Daoy (cell line): ENCODE measurements around the gene PKP4. TPM values are rescaled to one million over a fixed set of nuclear protein-coding genes. Genes with fewer than 3 reads are reported as not detected.

Experiments used
- DNase-seq: peaks from one replicate; pipeline ENCODE4 v3.0.0-alpha.2; 2015; ENCODE audit warnings: low read depth
- total RNA-seq: library from RNA; depleted of rRNA; stranded (reverse); fragments of >200 nt; shearing (Covaris generic); gene quantifications from 2 replicates; pipeline ENCODE4 v1.2.3, GENCODE V29; 2014

The PKP4 gene
- total RNA-seq, 1 experiment from 2014 or later: 27.6 TPM

DNA sequence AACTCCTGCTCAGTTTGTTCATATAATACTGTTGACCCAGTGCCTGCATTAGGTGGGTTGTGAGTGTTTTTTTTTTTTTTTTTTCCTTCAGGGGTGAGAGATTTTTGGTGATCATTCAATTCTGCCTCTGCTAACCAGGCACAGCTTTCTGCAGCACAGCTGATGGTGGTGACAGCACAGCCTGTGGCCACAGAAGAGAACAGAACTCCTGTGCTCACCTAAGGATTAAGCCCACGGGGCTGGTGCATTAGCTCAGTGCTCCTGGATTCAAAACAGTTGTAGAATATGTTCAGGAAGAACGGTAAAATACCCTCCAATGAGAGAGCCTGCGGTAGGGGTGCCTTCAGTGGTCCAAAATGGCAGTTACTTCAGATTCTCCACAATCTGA is 42.0 kb downstream of the PKP4 start:
- DNase-seq: no peak

DNA sequence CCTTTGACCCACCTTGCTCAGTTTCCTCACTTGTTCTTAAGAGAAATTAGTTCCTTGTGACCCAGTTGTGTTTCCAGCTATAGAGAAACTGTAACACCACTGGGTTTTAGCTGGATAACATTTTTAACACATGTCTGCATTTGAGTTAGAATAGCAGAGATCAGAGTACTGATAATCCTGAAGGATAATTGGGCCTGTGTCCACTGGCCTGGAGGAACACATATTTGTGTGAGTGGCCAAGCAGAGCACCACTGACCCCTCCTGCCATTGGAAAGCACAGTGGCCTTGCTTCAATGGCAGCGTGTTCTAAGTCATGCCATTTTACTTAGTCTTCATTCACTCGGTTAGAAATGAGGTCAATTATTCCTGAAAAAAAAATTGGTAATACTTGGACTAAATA is 42.6 kb downstream of the PKP4 start:
- no peak for DNase-seq

DNA sequence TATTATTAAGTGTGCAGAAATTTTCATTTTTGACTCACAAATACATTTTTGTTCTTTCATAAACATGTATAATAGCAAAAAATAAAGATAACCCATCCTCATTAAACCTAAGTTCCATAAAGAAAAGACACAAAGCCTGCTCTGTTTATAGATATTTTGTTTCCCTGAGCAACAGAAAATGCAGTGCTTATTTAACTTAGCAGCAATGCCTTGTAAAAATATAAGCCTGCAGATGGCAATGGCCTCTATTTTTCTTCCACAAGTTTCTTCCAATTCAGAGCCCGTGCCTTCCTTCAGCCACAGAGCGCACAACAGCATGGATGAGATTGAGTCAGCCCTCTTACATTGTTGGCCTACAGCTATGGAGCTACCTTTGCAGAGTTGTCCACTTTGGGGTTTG is 43.6 kb downstream of the PKP4 start:
- no peak for DNase-seq

DNA sequence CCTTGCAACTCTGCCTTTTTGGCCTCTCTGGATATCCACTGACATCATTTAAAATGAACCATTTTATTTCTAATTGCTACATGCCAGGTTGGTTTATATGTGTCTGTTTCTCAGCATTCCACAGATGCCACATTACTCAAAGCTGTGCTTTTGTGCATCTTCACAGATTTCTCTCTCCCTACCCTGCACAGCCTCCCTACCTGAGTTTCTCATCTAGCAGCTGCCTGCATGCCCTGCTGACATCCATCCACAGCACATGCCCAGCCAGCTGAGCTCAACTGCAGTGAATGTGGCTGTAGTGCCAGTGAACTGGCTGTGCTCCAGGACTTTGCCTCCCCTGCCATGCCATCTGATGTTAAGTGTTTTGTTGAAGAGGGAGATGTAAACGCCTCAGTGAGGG is 44.5 kb downstream of the PKP4 start:
- DNase-seq: no peak

DNA sequence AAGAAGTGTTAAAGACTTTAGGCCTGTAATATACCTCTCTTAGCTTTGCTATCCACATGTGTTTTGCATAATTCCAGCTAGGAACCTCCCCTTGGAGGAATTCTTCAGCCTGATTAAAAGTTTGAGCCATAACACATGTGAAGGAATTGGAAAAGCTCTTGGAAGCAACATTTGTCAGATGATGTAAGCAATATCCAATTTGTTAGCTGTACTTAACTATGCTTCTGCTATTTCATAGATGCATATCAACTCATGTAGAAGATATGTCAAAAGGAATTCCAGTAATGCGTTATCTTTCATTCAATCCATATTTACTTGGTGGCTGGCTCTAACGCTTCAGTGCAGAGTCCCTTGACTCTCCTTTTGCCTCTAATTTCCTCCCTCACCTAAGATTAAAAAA is 46.2 kb downstream of the PKP4 start:
- DNase-seq: no peak

DNA sequence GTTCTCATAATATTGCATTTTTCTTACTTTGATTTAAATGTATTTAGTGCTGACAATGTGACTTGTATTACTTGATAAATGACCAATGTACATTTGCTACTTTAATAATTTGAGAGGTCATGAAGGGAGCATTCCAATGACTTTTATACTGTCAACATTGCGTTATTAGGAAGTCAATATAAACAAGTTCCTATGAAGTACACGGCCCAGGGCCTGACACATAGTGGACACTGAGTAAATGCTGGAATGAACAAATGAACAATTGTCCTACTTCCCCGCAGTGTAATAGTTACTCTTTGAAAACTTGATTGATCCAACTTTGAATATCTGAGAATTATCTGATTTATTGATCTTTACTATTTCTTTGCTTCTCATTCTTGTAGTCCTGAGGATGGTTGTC is 47.3 kb downstream of the PKP4 start:
- no peak for DNase-seq

DNA sequence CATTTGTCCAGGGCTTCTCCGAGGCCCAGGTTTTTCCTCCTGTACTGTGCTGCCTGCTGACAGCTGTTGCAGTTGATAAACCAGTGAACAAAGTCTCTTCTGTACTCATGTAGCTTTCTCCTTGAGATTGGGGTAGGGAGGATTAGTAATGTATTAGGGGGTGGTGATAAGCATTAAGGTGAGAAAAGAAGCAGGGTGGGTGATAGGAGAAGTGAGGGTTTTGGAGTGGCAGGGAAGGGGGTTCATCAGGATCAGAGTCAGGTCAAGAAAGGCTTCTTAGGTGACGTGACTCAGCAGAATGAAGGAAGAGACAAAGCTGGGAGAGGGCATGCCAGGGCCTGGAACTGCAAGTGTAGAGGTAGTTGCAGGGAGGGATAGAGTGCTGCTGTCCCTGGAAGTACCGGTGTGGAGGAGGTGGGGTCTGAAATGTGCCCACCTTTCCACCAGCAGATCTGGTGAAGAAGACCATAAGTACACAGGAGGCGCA is 48.7 kb downstream of the PKP4 start:
- no peak for DNase-seq

DNA sequence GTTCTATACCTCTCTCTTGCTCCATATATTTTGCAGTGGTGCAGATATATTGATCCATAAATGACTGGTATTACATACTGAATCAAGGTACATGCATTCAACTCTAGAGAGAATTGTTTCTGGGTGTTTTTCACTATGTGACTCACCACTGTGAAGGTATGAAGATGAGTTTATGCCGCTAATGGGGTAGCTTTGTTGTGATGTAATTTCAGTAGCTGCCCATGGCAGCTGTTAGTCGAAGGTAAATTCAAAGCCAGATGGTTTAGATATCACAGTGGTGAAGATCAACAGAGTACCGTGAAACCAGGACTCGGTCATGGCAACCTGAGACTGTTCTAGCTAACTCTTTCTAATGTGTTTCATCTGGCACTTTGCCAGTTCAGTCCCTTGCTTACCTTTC is 50.4 kb downstream of the PKP4 start:
- DNase-seq: no peak

DNA sequence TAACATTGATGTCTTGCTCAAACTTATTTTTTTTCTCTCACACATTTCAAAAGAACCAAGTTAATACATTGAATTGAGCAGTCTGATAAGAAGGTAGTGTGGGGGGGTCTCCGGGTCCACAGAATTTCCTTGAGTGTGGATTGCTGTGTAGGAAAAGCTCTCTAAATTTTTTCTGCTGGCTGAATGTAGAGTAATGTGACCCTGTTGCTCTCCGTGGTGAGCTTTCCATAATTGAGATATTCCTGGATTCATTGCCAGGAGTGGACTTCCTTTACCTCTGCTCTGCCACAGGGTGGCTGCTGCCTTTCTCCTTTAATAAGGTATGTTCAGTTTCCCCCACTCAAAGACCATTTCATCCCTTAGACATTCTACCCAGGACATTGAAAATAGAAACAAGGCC is 50.9 kb downstream of the PKP4 start:
- no peak for DNase-seq

DNA sequence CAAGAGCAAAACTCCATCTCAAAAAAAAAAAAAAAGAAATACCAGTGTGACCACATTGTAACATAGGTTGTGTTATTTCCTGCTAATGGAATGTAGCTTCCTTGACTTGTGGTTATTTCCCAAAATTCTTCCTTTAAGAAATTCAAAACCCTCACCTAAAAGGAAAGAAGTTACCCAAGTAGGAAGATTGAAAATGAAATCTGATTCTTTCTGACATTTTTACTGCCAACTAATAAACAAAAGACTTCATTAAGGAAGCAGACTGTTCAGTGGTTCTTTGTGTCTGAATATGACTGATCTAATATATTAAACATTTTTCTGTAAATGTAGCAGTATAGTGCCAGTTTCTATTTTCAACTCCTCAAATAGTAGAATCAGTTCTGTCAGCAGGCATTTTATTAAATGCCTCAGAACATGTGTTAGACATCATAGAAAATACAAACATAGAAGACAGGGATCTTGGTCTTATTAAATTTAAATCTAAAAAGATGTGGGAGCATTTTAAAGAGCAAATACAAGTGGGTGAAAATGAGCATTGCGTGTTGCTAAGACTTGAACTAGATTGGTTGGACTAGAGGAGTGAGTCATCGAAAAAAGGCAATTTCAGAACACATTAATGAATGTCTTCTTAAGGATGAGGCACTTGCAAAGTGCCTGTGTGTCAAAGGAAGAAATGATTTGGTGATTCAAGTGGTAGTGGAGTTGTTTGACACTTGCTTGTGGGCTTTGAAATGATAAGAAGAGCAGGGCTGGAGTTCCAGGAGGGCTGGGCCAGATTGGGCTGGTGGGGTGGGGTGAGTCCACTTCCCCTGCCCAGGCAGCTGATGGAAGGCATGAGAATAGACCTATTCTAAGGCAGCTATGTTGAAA is 53.4 kb downstream of the PKP4 start:
- DNase-seq: no peak

DNA sequence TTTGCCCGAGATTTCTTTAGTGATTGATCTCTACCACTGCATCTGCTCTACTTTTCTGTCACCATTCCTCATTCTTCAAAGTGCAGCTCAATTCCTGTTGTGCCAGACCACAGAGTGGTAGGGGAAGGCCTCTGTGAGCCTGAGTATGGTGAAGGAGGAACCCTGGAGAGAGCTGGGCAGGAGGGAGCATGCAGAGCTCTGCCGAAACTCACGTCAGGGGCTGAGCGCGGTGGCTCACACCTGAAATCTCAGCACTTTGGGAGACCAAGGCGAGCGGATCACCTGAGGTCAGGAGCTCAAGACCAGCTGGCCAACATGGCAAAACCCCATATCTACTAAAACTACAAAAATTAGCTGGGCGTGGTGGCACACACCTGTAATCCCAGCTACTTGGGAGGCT is 54.1 kb downstream of the PKP4 start:
- no peak for DNase-seq

DNA sequence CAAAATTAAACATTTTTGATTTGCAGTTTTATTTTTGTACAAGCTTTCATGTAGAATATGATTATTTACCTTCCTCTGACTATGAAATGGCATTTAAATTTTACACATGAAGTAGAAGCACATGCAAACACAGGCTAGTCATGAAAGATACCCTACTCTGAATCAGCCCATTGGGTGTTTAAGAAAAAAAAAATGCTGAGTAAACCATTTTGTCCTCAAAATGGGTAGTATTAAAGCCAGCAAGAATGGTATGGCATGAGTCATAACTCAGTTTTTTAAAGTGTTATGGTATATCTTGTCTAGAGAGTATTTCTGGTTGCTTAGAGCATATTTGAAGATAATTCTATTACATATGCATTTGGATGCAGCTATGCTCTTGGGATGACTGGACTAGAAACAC is 55.0 kb downstream of the PKP4 start:
- no peak for DNase-seq

DNA sequence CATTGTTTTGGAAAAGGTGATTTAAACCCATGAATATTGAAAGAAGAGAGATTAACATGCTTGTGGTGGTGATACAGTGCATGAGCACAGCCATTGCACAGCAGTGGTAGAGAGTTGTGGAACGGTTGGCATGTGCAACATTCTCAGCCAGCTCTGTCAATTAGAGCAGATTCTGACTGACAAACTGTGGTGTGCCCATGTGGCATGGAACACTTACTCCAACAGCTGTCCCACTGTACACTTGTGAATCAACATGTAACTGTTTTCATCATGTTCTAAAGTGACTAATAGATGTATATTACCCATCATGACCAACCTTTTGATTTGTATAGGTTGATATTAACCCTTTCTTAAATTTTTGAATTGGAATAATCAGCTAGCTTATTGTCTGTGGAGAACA is 55.6 kb downstream of the PKP4 start:
- DNase-seq: no peak

DNA sequence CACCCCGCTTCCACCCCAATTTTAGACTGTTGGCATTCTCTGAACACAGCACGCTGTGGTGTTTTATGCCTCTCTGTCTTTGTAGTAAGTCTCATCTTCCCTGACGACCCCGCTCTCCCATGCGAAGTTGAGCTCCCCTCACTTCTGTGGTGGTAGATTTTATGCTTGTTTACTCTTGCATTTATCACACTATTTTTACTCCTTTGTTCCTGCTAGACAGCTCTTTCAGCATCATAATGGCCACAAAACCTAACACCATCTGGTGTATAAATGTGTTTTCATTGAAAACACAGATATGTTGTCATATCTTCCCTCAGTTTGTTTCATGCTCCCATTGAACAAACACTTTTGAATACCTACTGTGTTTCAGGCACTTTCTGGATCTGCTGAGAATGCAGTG is 57.1 kb downstream of the PKP4 start:
- DNase-seq: no peak

DNA sequence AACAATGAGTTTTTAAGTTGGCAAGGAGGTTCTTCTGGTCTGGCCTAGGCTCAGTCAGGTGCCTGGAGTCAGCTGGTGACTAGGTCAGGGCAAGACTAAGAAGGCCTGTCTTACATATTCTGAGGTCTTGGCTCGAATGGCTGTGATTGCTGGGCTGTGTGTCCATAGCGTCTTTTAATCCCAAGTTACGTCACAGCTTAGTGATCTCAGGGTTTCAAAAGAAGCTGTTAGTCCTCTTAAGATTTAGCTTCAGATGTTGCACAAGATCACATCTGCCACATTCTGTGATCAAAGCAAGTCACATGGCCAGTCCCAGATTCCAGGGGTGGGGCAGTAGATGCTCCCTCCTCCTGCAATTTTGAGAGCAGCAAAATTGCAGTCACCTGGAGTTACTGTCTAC is 61.3 kb downstream of the PKP4 start:
- DNase-seq: no peak

DNA sequence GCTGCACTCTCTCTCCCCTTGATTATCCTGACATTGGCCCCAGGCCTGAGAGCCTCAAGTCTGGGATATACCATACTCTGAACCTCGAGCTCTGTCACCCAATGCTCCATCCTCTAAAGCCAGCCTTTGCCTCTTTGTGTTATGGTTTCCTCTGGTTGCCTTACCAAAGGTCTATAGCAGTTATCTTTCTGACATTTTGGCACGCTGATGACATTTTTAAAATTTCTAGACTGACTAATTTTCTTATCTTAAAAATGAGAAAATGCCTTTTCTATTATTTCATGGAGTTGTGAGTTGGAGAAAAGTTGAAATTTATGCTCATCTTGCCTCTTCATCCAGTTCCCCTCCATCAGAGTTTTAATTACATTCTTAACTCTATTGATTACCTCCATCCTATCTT is 62.7 kb downstream of the PKP4 start:
- no peak for DNase-seq

DNA sequence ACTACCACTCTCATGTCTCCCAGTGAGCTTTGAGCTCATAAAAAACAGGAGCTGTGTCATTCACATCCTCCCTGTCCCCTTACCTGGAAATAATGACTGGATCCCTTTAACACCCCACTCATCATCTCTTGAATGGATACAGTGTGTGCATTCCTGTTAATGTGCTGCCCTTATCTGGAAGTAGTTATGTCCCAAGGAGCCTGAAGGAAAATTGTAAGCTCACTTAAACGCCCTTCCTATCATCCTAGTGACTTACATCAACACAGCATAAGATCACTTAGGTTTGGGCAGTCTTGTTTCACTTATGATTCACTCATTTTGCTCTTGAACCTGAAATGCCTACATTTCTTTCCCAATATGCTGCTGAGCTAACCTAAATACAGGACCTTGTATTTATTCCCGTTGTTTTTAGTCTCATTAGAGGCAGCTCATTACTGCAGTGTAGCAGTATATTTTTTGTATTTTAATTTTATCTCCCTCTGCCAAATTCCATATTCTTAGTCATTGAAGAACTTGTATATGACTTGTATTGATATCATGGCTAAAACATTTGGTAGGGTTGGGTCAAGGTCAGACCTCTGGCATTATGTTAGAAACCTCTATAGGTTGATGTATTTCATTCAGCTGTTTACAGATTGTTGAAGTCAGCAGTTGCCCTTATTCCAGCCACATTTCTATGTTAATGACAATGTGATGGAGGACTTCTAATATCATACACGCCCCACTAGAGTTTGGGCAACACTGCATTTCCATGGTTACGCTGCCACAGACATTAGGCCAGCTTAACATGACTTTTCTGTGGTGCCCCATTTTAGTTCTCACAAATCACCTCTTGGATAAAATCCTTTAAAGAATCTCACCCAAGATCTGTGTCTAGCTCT is 72.9 kb downstream of the PKP4 start:
- DNase-seq: no peak

DNA sequence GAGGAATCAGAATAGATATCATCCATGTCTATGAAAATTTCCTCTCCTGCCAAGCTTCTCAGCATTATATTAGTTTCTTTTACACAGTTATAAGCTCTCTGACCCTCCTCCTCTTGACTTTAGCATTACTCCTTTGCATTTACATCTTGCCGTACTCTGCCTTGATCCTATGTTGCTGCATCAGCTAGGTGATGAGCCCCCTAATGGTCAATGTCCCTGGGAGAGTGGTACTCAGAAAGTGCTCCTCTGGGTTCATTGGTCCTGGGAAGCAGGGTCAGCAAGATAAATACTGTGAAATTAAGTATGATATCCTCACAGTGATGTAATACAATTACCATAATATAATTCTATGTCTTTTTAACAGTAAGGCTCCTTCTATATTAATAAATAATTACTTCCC is 74.1 kb downstream of the PKP4 start:
- DNase-seq: no peak

DNA sequence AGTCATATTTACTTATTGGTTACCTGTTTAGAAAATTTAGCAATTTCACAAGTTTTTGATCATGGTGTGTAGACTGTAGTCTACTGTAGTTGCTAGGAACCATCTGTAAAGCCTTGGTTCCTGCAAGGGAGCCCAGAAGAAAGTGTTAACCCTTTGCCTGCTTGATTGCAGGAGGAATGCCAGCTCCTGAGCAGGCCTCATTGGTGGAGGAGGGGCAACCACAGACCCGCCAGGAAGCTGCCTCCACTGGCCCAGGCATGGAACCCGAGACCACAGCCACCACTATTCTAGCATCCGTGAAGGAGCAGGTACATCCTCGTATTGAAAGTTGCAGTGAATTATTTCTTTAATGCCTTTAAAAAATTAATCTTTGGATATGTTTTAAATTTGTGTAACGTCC is 76.3 kb downstream of the PKP4 start:
- DNase-seq: no peak

DNA sequence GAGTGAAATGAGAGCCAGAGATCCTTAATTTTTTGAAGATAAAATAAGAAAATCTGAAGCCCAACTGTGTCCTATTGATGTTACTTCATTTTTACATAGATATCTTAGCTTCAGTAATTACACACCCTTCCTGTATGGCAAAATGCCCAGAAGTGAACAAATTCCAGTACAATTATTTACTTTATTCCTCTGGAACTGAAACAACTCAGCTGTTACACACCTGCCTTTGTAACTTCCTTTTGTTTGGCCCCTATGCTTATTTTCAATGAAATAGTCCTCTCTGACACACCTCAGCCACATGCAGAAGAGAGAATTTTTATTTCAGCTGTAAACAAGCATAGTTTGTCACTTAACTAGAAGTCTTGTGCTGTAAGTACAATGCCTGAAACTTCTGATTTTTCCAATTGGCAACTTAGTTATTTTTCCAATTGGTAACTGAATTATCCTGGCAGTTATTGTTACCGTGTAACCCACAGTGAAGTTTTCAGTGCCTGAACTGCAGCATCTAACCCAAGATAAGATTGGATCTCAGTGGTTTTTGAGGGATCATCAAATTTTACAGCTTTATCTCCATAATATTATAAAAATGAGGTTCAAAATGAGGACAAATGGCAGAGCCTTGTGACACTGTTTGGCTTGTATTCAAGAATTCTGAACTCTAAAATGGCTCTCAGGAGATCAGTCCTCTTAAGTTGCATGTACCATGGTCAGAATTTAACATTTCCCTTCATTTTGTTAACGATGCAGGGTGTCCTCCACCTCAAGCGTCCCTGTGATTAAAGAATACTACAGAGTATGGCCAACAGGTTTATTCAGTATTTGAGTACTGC is 82.6 kb downstream of the PKP4 start:
- peak; percentile 60 for DNase-seq

DNA sequence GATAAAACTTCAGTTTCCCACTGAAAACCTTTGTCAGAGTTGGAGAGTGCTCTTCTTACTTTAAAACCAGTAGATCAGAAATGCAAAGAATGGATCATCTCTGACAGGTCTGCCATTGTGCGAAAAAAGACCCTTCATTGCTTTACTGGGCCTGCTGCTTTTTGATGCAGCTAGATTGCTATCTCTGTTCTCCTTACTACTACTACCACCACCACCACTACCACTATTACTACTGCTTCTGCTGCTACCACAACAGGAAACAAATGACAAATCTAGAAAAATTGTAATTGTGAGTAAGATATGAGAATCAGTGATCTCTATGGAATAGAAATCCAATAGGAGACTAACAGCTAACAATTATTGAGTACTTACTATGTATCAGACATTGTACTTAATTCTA is 85.8 kb downstream of the PKP4 start:
- DNase-seq: no peak

DNA sequence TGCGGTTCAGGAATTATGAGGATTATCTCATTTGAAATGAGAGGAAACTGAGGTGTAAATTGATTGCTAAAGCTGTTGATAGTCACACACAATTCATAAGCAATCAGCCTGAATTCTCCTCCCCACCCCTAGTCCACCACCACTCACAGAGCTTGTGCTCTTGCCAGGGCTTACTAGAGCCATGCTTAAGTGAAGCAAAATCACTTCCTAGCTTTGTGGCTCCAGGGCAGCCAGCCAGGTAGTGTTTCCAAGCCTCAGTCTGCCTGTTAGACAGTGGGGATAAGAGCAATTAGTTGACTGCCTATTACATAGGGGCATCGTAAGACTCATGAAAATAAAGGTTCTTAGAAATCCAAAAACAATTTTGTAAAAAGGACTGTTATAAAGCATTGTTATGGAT is 87.2 kb downstream of the PKP4 start:
- no peak for DNase-seq
